Natural killer cell treated with Interleukin-12 subunit alpha and Interleukin-12 subunit beta and Interleukin-15 and Interleukin-18, amount 100 ng/mL, for 72 hours (primary cell): Measurements from ENCODE around the gene SAC3D1. TPM values are rescaled to one million over a fixed set of nuclear protein-coding genes. Genes with fewer than 3 reads are reported as not detected.

Source experiments
- total RNA-seq, 2 donors: library from RNA; stranded (reverse); gene quantifications; one replicate each; pipeline ENCODE4 v1.2.3, GENCODE V29; 2022

The SAC3D1 gene
- total RNA-seq, 2 donors from 2014 or later: 7.6 to 18.5 TPM

Other genes with a start within 250 kb of the SAC3D1 start
- 10 to 100 TPM; 17.6 to 47.1 TPM for gene MAP4K2, start 238.0 kb upstream of the SAC3D1 start, total RNA-seq
- gene MEN1, start 230.7 kb upstream of the SAC3D1 start, total RNA-seq: 10 to 100 TPM; 32.6 to 53.5 TPM
- 1 to 10 TPM in 1 of 2 donors, under 1 TPM in 1; 0.59 to 1.9 TPM for gene CDC42BPG, start 196.6 kb upstream of the SAC3D1 start, total RNA-seq
- 100 to 1,000 TPM; 202 to 235 TPM for gene EHD1, start 162.6 kb upstream of the SAC3D1 start, total RNA-seq
- 10 to 100 TPM; 24.1 to 31.9 TPM for gene ATG2A, start 124.0 kb upstream of the SAC3D1 start, total RNA-seq
- gene PPP2R5B, start 116.5 kb upstream of the SAC3D1 start, total RNA-seq: 10 to 100 TPM; 32.6 to 35.6 TPM
- gene GPHA2, start 105.3 kb upstream of the SAC3D1 start, total RNA-seq: not detected
- not detected for gene MAJIN, start 69.1 kb upstream of the SAC3D1 start, total RNA-seq
- gene BATF2, start 44.2 kb upstream of the SAC3D1 start, total RNA-seq: not detected
- 10 to 100 TPM; 29.4 to 50.5 TPM for gene ARL2, start 27.1 kb upstream of the SAC3D1 start, total RNA-seq
- 10 to 100 TPM; 14.1 to 28.2 TPM for gene SNX15, start 13.8 kb upstream of the SAC3D1 start, total RNA-seq
- gene NAALADL1, start 17.3 kb downstream of the SAC3D1 start, total RNA-seq: 10 to 100 TPM; 14.2 to 34.7 TPM
- gene CDCA5, start 42.8 kb downstream of the SAC3D1 start, total RNA-seq: 100 to 1,000 TPM in 1 of 2 donors, 10 to 100 TPM in 1; 59.2 to 140 TPM
- 10 to 100 TPM; 34.1 to 36.5 TPM for gene ZFPL1, start 43.0 kb downstream of the SAC3D1 start, total RNA-seq
- 100 to 1,000 TPM; 132 to 149 TPM for gene VPS51, start 55.0 kb downstream of the SAC3D1 start, total RNA-seq
- 10 to 100 TPM; 18.6 to 30.7 TPM for gene TM7SF2, start 70.7 kb downstream of the SAC3D1 start, total RNA-seq
- gene ZNHIT2, start 76.5 kb downstream of the SAC3D1 start, total RNA-seq: 10 to 100 TPM in 1 of 2 donors, 1 to 10 TPM in 1; 9.8 to 23.7 TPM
- gene FAU, start 80.9 kb downstream of the SAC3D1 start, total RNA-seq: 100 to 1,000 TPM; 681 to 986 TPM
- gene MRPL49, start 81.1 kb downstream of the SAC3D1 start, total RNA-seq: 10 to 100 TPM; 77.8 to 80.4 TPM
- gene SYVN1, start 93.3 kb downstream of the SAC3D1 start, total RNA-seq: 10 to 100 TPM; 78.8 to 80.1 TPM
- not detected for gene SPDYC, start 129.0 kb downstream of the SAC3D1 start, total RNA-seq
- gene CAPN1, start 140.7 kb downstream of the SAC3D1 start, total RNA-seq: 100 to 1,000 TPM; 141 to 146 TPM
- 10 to 100 TPM; 56.8 to 80.9 TPM for gene POLA2, start 220.8 kb downstream of the SAC3D1 start, total RNA-seq